CD4-positive, alpha-beta T cell treated with Interleukin-15 for 1 hour (primary cell): ENCODE results near the gene MPDU1.
"Not testable (repeated sequence)": the region's sequence is repeated elsewhere in the genome, so short reads cannot be mapped to it uniquely, and the experiment has no call there.

Source experiments
- DNase-seq: peaks from one replicate; pipeline ENCODE4 v3.0.0-alpha.2; 2020

The MPDU1 gene

GRCh38 chr17:7582396-7583252, 1.0 kb upstream of the MPDU1 start:
- no peak for DNase-seq

- DNase-seq, result no peak
Measured at GRCh38 chr17:7586673-7587419, 3.2 kb downstream of the MPDU1 start.

GRCh38 chr17:7587420-7588151, 3.9 kb downstream of the MPDU1 start:
- peak; percentile 20 for DNase-seq

GRCh38 chr17:7588553-7589203, 5.0 kb downstream of the MPDU1 start:
- no peak for DNase-seq

- peak; percentile 77 for DNase-seq
Measured at GRCh38 chr17:7589204-7589868, 5.7 kb downstream of the MPDU1 start.

- no peak for DNase-seq
Measured at GRCh38 chr17:7589891-7590691, 6.4 kb downstream of the MPDU1 start, which contains the start of gene SOX15. SOX15 (minus strand) TSS chr17:7590094; CDS start chr17:7589676, 418 bp downstream.

- no peak for DNase-seq
Measured at GRCh38 chr17:7590743-7591142, 7.1 kb downstream of the MPDU1 start.

- no peak for DNase-seq
Measured at GRCh38 chr17:7591596-7591995, 7.9 kb downstream of the MPDU1 start.

- DNase-seq, result no peak
Measured at GRCh38 chr17:7592422-7593021, 8.9 kb downstream of the MPDU1 start.

- DNase-seq, result no peak
Measured at GRCh38 chr17:7593296-7593695, 9.6 kb downstream of the MPDU1 start.

- not testable (repeated sequence) for DNase-seq
Measured at GRCh38 chr17:7597561-7597960, 13.9 kb downstream of the MPDU1 start.

- DNase-seq, result no peak
Measured at GRCh38 chr17:7606280-7606679, 22.6 kb downstream of the MPDU1 start.

- no peak for DNase-seq
Measured at GRCh38 chr17:7610641-7611040, 27.0 kb downstream of the MPDU1 start.

- DNase-seq, result no peak
Measured at GRCh38 chr17:7611635-7612293, 28.1 kb downstream of the MPDU1 start.

GRCh38 chr17:7612294-7612640, 28.6 kb downstream of the MPDU1 start:
- no peak for DNase-seq

GRCh38 chr17:7613769-7614424, 30.2 kb downstream of the MPDU1 start:
- no peak for DNase-seq

GRCh38 chr17:7614425-7615264, 31.0 kb downstream of the MPDU1 start, which contains the start of gene FXR2:
FXR2 (minus strand) TSS chr17:7614897; CDS start chr17:7614532, 365 bp downstream.
- peak; percentile 100 for DNase-seq

- no peak for DNase-seq
Measured at GRCh38 chr17:7615265-7615747, 31.7 kb downstream of the MPDU1 start.

GRCh38 chr17:7618608-7619007, 35.0 kb downstream of the MPDU1 start:
- no peak for DNase-seq
